CD4-positive, alpha-beta memory T cell (primary cell): Measurements from ENCODE around the gene RPS18. TPM values are rescaled to one million over a fixed set of nuclear protein-coding genes. Genes with fewer than 3 reads are reported as not detected.

Experiments used
- microRNA-seq: library from miRNA; unstranded; fragments of <30 nt; microRNA quantifications from one replicate; pipeline ENCODE4 v1.2.0, GENCODE V29; 2021; ENCODE audit warnings: borderline replicate concordance, borderline number of aligned reads, borderline microRNAs expressed, mixed read lengths
- polyA plus RNA-seq, 2 donors: library from polyadenylated mRNA; unstranded; fragments of 300-500 nt; fragmentation: Illumina TruSeq; gene quantifications; one replicate each; pipeline ENCODE4 v1.2.3, GENCODE V29; 2021
- total RNA-seq, 2 experiments: library from RNA; stranded (reverse); gene quantifications; one replicate each; pipeline ENCODE4 v1.2.3, GENCODE V29; 2021

Gene RPS18
- total and polyA plus RNA-seq, 4 experiments from 2014 or later, result 3,264 to 8,968 (median 6,136) TPM

Small RNA genes lying within 50 kb of the gene (microRNA-seq; reads per million reads assigned to microRNA genes)
- gene MIR6834, result not detected
- not detected for gene MIR6873

Other genes starting within 250 kb of the RPS18 start
- gene HLA-DPA1, start 198.4 kb upstream of the RPS18 start, total RNA-seq, result 10 to 100 TPM; 17.0 to 18.2 TPM
- 10 to 100 TPM; 40.0 to 41.6 TPM for gene HLA-DPA1, start 198.4 kb upstream of the RPS18 start, polyA plus RNA-seq
- 10 to 100 TPM; 14.5 to 17.2 TPM for gene HLA-DPB1, start 196.1 kb upstream of the RPS18 start, total RNA-seq
- 10 to 100 TPM; 50.5 to 76.9 TPM for gene HLA-DPB1, start 196.1 kb upstream of the RPS18 start, polyA plus RNA-seq
- gene COL11A2, start 79.6 kb upstream of the RPS18 start, total RNA-seq, result 1 to 10 TPM; 1.2 to 1.6 TPM
- under 1 TPM; 0.40 to 0.49 TPM for gene COL11A2, start 79.6 kb upstream of the RPS18 start, polyA plus RNA-seq
- gene RXRB, start 71.4 kb upstream of the RPS18 start, total RNA-seq, result 10 to 100 TPM; 89.2 to 94.3 TPM
- 10 to 100 TPM in 1 of 2 donors, 1 to 10 TPM in 1; 5.6 to 11.5 TPM for gene RXRB, start 71.4 kb upstream of the RPS18 start, polyA plus RNA-seq
- 10 to 100 TPM; 40.8 to 40.9 TPM for gene SLC39A7, start 71.2 kb upstream of the RPS18 start, total RNA-seq
- 10 to 100 TPM; 22.9 to 23.1 TPM for gene SLC39A7, start 71.2 kb upstream of the RPS18 start, polyA plus RNA-seq
- 10 to 100 TPM; 20.2 to 22.3 TPM for gene HSD17B8, start 67.4 kb upstream of the RPS18 start, total RNA-seq
- gene HSD17B8, start 67.4 kb upstream of the RPS18 start, polyA plus RNA-seq, result 10 to 100 TPM; 57.4 to 77.3 TPM
- gene RING1, start 63.6 kb upstream of the RPS18 start, total RNA-seq, result 10 to 100 TPM; 36.8 to 38.4 TPM
- 1 to 10 TPM; 3.4 to 7.8 TPM for gene RING1, start 63.6 kb upstream of the RPS18 start, polyA plus RNA-seq
- 10 to 100 TPM; 89.4 to 95.7 TPM for gene VPS52, start 199 bp upstream of the RPS18 start, total RNA-seq
- 10 to 100 TPM; 13.4 to 18.6 TPM for gene VPS52, start 199 bp upstream of the RPS18 start, polyA plus RNA-seq
- gene B3GALT4, start 5.0 kb downstream of the RPS18 start, total RNA-seq, result 10 to 100 TPM; 43.3 to 46.7 TPM
- 10 to 100 TPM; 22.2 to 30.5 TPM for gene B3GALT4, start 5.0 kb downstream of the RPS18 start, polyA plus RNA-seq
- 10 to 100 TPM; 60.8 to 66.1 TPM for gene WDR46, start 17.2 kb downstream of the RPS18 start, total RNA-seq
- 10 to 100 TPM; 65.8 to 88.9 TPM for gene WDR46, start 17.2 kb downstream of the RPS18 start, polyA plus RNA-seq
- 10 to 100 TPM; 43.6 to 45.5 TPM for gene PFDN6, start 17.5 kb downstream of the RPS18 start, total RNA-seq
- gene PFDN6, start 17.5 kb downstream of the RPS18 start, polyA plus RNA-seq, result 10 to 100 TPM; 33.1 to 36.7 TPM
- 10 to 100 TPM; 66.8 to 67.9 TPM for gene RGL2, start 26.9 kb downstream of the RPS18 start, total RNA-seq
- 10 to 100 TPM in 1 of 2 donors, 1 to 10 TPM in 1; 10.0 to 12.5 TPM for gene RGL2, start 26.9 kb downstream of the RPS18 start, polyA plus RNA-seq
- gene TAPBP, start 42.0 kb downstream of the RPS18 start, total RNA-seq, result 100 to 1,000 TPM; 240 to 248 TPM
- 100 to 1,000 TPM; 277 to 370 TPM for gene TAPBP, start 42.0 kb downstream of the RPS18 start, polyA plus RNA-seq
- 10 to 100 TPM; 28.6 to 28.7 TPM for gene ZBTB22, start 45.7 kb downstream of the RPS18 start, total RNA-seq
- 10 to 100 TPM; 15.3 to 18.4 TPM for gene ZBTB22, start 45.7 kb downstream of the RPS18 start, polyA plus RNA-seq
- gene DAXX, start 50.9 kb downstream of the RPS18 start, total RNA-seq, result 10 to 100 TPM; 76.4 to 84.7 TPM
- gene DAXX, start 50.9 kb downstream of the RPS18 start, polyA plus RNA-seq, result 100 to 1,000 TPM in 1 of 2 donors, 10 to 100 TPM in 1; 73.1 to 125 TPM
- gene KIFC1, start 119.7 kb downstream of the RPS18 start, total RNA-seq, result under 1 TPM; 0.61 to 0.69 TPM
- under 1 TPM in 1 of 2 donors, not detected in 1; 0.54 TPM for gene KIFC1, start 119.7 kb downstream of the RPS18 start, polyA plus RNA-seq
- 100 to 1,000 TPM; 220 TPM for gene PHF1, start 138.9 kb downstream of the RPS18 start, total RNA-seq
- gene PHF1, start 138.9 kb downstream of the RPS18 start, polyA plus RNA-seq, result 10 to 100 TPM; 61.2 to 81.8 TPM
- 100 to 1,000 TPM; 210 to 217 TPM for gene CUTA, start 146.0 kb downstream of the RPS18 start, total RNA-seq
- 100 to 1,000 TPM; 371 to 407 TPM for gene CUTA, start 146.0 kb downstream of the RPS18 start, polyA plus RNA-seq
- 10 to 100 TPM; 47.8 to 48.0 TPM for gene SYNGAP1, start 148.0 kb downstream of the RPS18 start, total RNA-seq
- 1 to 10 TPM in 1 of 2 donors, not detected in 1; 1.9 TPM for gene SYNGAP1, start 148.0 kb downstream of the RPS18 start, polyA plus RNA-seq
- gene ZBTB9, start 182.5 kb downstream of the RPS18 start, total RNA-seq, result 10 to 100 TPM; 12.1 to 12.8 TPM
- 10 to 100 TPM in 1 of 2 donors, 1 to 10 TPM in 1; 5.7 to 11.5 TPM for gene ZBTB9, start 182.5 kb downstream of the RPS18 start, polyA plus RNA-seq